ENCODE results near the gene CRADD. TPM values are rescaled to one million over a fixed set of nuclear protein-coding genes. Genes with fewer than 3 reads are reported as not detected.

CRADD gene
- total and polyA plus RNA-seq, 2 donors (not counting 3 experiments of a cell fraction or from before 2014, with no cell fraction given) = 11.7 to 14.5 TPM

- POLR2A ChIA-PET = no interaction called here
- H3K36me3 ChIP-seq (ENCODE audit: control insufficient read depth in 2 of 2, extremely low read depth in 1 of 2, insufficient read depth in 2 of 2, low read length in 2 of 2) = no peaks in the 10 kb centered on the region
- H2AFZ ChIP-seq (ENCODE audit: low read depth, low read length) = no peak overlapping the region
- no peaks in the 10 kb centered on the region for H3K9me1 ChIP-seq (replicated peaks; ENCODE audit: control insufficient read depth, extremely low read depth, insufficient read depth, low read length)
- FAIRE-seq = no peak
- no peak for DNase-seq (ENCODE audit: low read depth, low spot score)
- H3K27ac ChIP-seq (ENCODE audit: insufficient read depth, low read depth, low read length) = no peak overlapping the region
- no peaks in the 10 kb centered on the region for H3K27me3 ChIP-seq (ENCODE audit: control insufficient read depth in 2 of 2, insufficient read depth in 2 of 2, low read length in 2 of 2)
- no peaks in the 10 kb centered on the region for H3K9me3 ChIP-seq (replicated peaks; ENCODE audit: control insufficient read depth, insufficient read depth, low read length)
- H4K20me1 ChIP-seq (replicated peaks; ENCODE audit: control insufficient read depth, extremely low read depth, insufficient read depth, low read length) = no peaks in the 10 kb centered on the region
- TF ChIP-seq JUN (IDR thresholded peaks at IDR 0.05; ENCODE audit: borderline replicate concordance, insufficient read depth, insufficient read length, low read depth) = no peak
- no peak for TF ChIP-seq MYC (IDR thresholded peaks at IDR 0.05; ENCODE audit: low read depth, low read length)
- TF ChIP-seq EZH2 (IDR thresholded peaks at IDR 0.05; ENCODE audit: borderline replicate concordance, low read depth, low read length, severe bottlenecking) = no peak
- TF ChIP-seq POLR2A (IDR thresholded peaks at IDR 0.05; ENCODE audit: low read depth, low read length) = no peak
- no peak for TF ChIP-seq CTCF (IDR thresholded peaks at IDR 0.05; ENCODE audit: extremely low read depth in 1 of 2, insufficient read depth in 1 of 2, low read depth in 1 of 2, low read length in 2 of 2)
- TF ChIP-seq FOS (IDR thresholded peaks at IDR 0.05; ENCODE audit: borderline replicate concordance, insufficient read depth, low read length) = no peak
- no peak for TF ChIP-seq MAX (IDR thresholded peaks at IDR 0.05; ENCODE audit: insufficient read depth, insufficient read length)
- no peak for TF ChIP-seq POLR2AphosphoS5 (IDR thresholded peaks at IDR 0.05; ENCODE audit: insufficient read depth, low read depth, low read length)
- no peak for TF ChIP-seq GATA2 (IDR thresholded peaks at IDR 0.05; ENCODE audit: insufficient read depth, insufficient read length, low read depth, low read length)
- H3K4me3 ChIP-seq (replicated peaks in 1 of 3; ENCODE audit: insufficient read depth in 1 of 3, low read depth in 1 of 3, low read length in 3 of 3) = no peak overlapping the region
- H3K4me2 ChIP-seq (ENCODE audit: insufficient read depth, low read length) = no peak overlapping the region
- intact Hi-C loops (cut with micrococcal nuclease) = no loop called here
- H3K9ac ChIP-seq (replicated peaks; ENCODE audit: extremely low read depth, insufficient read depth, low read length) = no peak overlapping the region
- CTCF ChIA-PET = interaction anchor here (1.3 kb wide), 1 partner anchor 14 kb away, joined by 3 read pairs; no protein-coding TSS in a partner anchor
- no peaks in the 10 kb centered on the region for H3K79me2 ChIP-seq (ENCODE audit: control insufficient read depth, insufficient read depth, low read length)
- BruUV-seq (replicated peaks) = no TSS peak
- dilution Hi-C loops (cut with MboI; ENCODE audit: extremely low pct_ligation_motif_present, low sequenced_read_pairs) = no loop called here
- H3K4me1 ChIP-seq (ENCODE audit: control insufficient read depth, extremely low read depth, insufficient read depth, low read length) = no peaks in the 10 kb centered on the region
These were observed 25.6 kb downstream of the CRADD start for GRCh38 chr12:93702707-93703315.
